Measurements from ENCODE around the gene MAP2K2.
"Not testable (repeated sequence)": the region's sequence is repeated elsewhere in the genome, so short reads cannot be mapped to it uniquely, and the experiment has no call there.

GRCh38 chr19:4135386-4135785, 11.5 kb upstream of the MAP2K2 start:
- not testable (repeated sequence) for TF ChIP-seq EZH2 (IDR thresholded peaks at IDR 0.05; ENCODE audit: insufficient read depth, poor library complexity, severe bottlenecking); EZH2phosphoT487 (IDR thresholded peaks at IDR 0.05; ENCODE audit: insufficient read depth, low read depth)

Data from GM23248 (cell line).